Activated gamma-delta T cell (primary cell): ENCODE results near the gene HNRNPA3.
"Not testable (repeated sequence)": the region's sequence is repeated elsewhere in the genome, so short reads cannot be mapped to it uniquely, and the experiment has no call there.

Source experiments
- DNase-seq: peaks from one replicate; lab custom pipeline; 2025; lab: John Stamatoyannopoulos, UW

The HNRNPA3 gene

GRCh38 chr2:177188482-177189469 is 23.8 kb upstream of the HNRNPA3 start:
- DNase-seq: no peak

- DNase-seq: no peak
Observed at GRCh38 chr2:177190941-177191340, 21.7 kb upstream of the HNRNPA3 start.

GRCh38 chr2:177192788-177193187 is 19.8 kb upstream of the HNRNPA3 start:
- no peak for DNase-seq

GRCh38 chr2:177193240-177193639 is 19.4 kb upstream of the HNRNPA3 start:
- DNase-seq: no peak

- no peak for DNase-seq
Observed at GRCh38 chr2:177195194-177195593, 17.4 kb upstream of the HNRNPA3 start.

GRCh38 chr2:177200419-177200818 is 12.2 kb upstream of the HNRNPA3 start:
- not testable (repeated sequence) for DNase-seq

GRCh38 chr2:177201919-177202346 is 10.7 kb upstream of the HNRNPA3 start:
- DNase-seq: no peak

GRCh38 chr2:177204417-177204816 is 8.2 kb upstream of the HNRNPA3 start:
- DNase-seq: no peak

GRCh38 chr2:177207101-177207500 is 5.5 kb upstream of the HNRNPA3 start:
- no peak for DNase-seq

GRCh38 chr2:177211169-177211568 is 1.4 kb upstream of the HNRNPA3 start:
- DNase-seq: no peak

GRCh38 chr2:177211576-177212105 is 953 bp upstream of the HNRNPA3 start:
- DNase-seq: no peak

GRCh38 chr2:177212891-177213856 is 580 bp downstream of the HNRNPA3 start:
- peak; percentile 86 for DNase-seq

GRCh38 chr2:177217247-177217843 is 4.8 kb downstream of the HNRNPA3 start:
- DNase-seq: no peak

- DNase-seq: not testable (repeated sequence)
Observed at GRCh38 chr2:177219787-177220186, 7.2 kb downstream of the HNRNPA3 start.

- no peak for DNase-seq
Observed at GRCh38 chr2:177221534-177221933, 8.9 kb downstream of the HNRNPA3 start.

- no peak for DNase-seq
Observed at GRCh38 chr2:177221970-177222369, 9.4 kb downstream of the HNRNPA3 start.

- DNase-seq: not testable (repeated sequence)
Observed at GRCh38 chr2:177223436-177223835, 10.8 kb downstream of the HNRNPA3 start.

GRCh38 chr2:177225965-177226360 is 13.4 kb downstream of the HNRNPA3 start:
- no peak for DNase-seq

- DNase-seq: no peak
Observed at GRCh38 chr2:177229442-177230242, 17.0 kb downstream of the HNRNPA3 start.

GRCh38 chr2:177231270-177231669 is 18.7 kb downstream of the HNRNPA3 start:
- no peak for DNase-seq
